ENCODE measurements around the gene EEF2K. TPM values are rescaled to one million over a fixed set of nuclear protein-coding genes. Genes with fewer than 3 reads are reported as not detected.

The EEF2K gene
- polyA plus RNA-seq, 1 experiment = 9.6 TPM

DNA sequence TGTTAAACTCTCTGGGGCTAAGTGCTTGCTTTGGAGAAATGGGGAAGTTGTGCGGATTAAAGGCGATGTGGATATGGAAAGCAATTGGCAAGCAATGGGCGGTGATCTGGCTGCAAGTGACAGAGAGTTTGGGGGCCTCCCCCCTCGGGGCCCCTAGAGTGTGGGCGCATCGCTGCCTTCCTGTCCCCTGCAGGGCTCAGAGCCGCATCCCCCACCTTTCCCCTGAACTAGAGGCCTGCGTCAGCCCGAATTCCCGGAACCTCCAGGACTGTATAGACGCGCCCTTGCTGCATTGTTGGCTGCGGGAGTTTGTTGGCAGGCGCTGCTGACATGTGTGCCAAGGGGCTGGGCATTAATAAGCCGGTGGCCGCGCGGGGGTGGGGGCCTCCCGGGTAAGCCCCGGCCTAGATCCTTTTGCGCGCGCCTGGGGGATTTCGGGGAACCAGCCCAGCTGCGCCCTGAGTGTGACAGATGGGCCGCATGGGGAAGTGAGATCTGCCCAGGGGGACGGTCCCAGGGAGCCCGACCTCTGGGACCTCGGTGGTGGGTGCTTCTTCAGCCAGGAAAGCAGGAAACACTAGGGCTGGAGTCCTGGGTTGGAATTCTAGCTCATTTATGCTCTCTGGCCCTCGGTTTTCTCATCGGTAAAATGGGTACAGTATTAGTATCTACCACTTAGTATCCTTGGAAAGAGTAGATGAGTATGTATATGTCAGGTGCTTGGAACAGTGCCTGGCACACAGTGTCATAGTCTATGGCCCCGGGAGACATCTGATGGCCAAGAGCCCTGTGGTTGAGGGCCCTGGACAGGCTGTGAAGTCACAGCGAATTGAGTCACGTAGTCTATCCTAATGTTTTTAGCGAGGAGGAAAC lies 1.0 kb downstream of the EEF2K start:
- H3K27me3 ChIP-seq (ENCODE audit: control insufficient read depth, insufficient read depth, low read length) = no peaks in the 10 kb centered on the region
- ChIA-PET CTCF (interaction anchor here (1.5 to 2.4 kb wide), 2 partner anchors 13 to 93 kb away, joined by 4 to 11 read pairs; no protein-coding TSS in a partner anchor), POLR2A (interaction anchor here (0.6 to 1.7 kb wide), 4 partner anchors 9 to 16 kb away, joined by 4 to 10 read pairs (median 4); no protein-coding TSS in a partner anchor)
- DNase-seq (ENCODE audit: low read depth, low spot score) = no peak
- H3K27ac ChIP-seq (ENCODE audit: low read depth, low read length) = peak overlapping the region; percentile 21
- H3K4me3 ChIP-seq (ENCODE audit: low read depth, low read length) = peak overlapping the region; percentile 78
- H3K9me3 ChIP-seq (ENCODE audit: control insufficient read depth, insufficient read depth, low read length) = peaks cover 4% of the 10 kb centered on the region
- no peak for TF ChIP-seq CTCF (IDR thresholded peaks at IDR 0.05; ENCODE audit: low read depth, low read length)

DNA sequence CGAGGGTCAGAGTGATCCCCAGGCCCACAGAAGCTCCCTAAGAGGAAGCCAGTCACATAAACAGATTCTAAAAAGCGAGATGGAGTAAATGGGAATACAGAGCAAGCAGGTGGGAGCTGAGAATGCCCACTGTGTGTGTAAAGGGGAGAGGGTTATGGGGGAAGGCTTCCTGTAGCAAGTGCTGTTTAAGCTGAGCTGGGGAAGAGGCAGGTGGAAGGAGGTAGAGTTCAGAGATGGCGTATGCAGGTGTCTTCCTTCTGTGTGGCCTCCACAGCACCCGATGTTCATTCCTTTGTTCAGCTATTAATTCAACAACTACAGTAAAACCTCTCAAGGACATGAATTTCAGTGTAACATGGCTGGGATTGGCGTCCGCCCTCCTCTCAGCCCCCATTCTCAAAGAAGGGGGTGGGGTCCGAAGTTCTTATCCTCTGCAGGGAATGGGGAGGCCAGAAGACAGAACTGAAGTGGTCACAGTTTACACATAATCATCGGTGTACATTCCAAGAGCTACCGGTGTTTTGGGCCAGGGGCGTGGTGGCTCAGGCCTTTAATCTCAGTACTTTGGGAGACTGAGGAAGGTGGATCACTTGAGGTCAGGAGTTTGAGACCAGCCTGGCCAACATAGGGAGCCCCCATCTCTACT lies 1.8 kb downstream of the EEF2K start:
- Histone ChIP-seq H3K4me3 (ENCODE audit: low read depth, low read length) (peak overlapping the region; percentile 78), H3K27me3 (ENCODE audit: control insufficient read depth, insufficient read depth, low read length) (no peaks in the 10 kb centered on the region), H3K27ac (ENCODE audit: low read depth, low read length) (no peak overlapping the region), H3K9me3 (ENCODE audit: control insufficient read depth, insufficient read depth, low read length) (peaks cover 4% of the 10 kb centered on the region)
- no peak for TF ChIP-seq CTCF (IDR thresholded peaks at IDR 0.05; ENCODE audit: low read depth, low read length)
- ChIA-PET CTCF (interaction anchor here (1.0 to 2.4 kb wide), 3 partner anchors 12 to 93 kb away, joined by 4 to 11 read pairs (median 4); no protein-coding TSS in a partner anchor), POLR2A (no interaction called here)
- DNase-seq (ENCODE audit: low read depth, low spot score) = no peak

GRCh38 chr16:22210285-22210684 lies 4.2 kb downstream of the EEF2K start:
- Histone ChIP-seq H3K27ac (ENCODE audit: low read depth, low read length) (no peak overlapping the region), H3K4me3 (ENCODE audit: low read depth, low read length) (no peak overlapping the region), H3K27me3 (ENCODE audit: control insufficient read depth, insufficient read depth, low read length) (no peaks in the 10 kb centered on the region), H3K9me3 (ENCODE audit: control insufficient read depth, insufficient read depth, low read length) (peaks cover 4% of the 10 kb centered on the region)
- no peak for DNase-seq (ENCODE audit: low read depth, low spot score)
- no peak for TF ChIP-seq CTCF (IDR thresholded peaks at IDR 0.05; ENCODE audit: low read depth, low read length)
- ChIA-PET CTCF (interaction anchor here (1.1 kb wide), 1 partner anchor 14 kb away, joined by 4 read pairs; no protein-coding TSS in a partner anchor), POLR2A (no interaction called here)

GRCh38 chr16:22210854-22211253 lies 4.8 kb downstream of the EEF2K start:
- no peak for TF ChIP-seq CTCF (IDR thresholded peaks at IDR 0.05; ENCODE audit: low read depth, low read length)
- H3K27me3 ChIP-seq (ENCODE audit: control insufficient read depth, insufficient read depth, low read length) = no peaks in the 10 kb centered on the region
- DNase-seq (ENCODE audit: low read depth, low spot score) = no peak
- H3K9me3 ChIP-seq (ENCODE audit: control insufficient read depth, insufficient read depth, low read length) = peaks cover 4% of the 10 kb centered on the region
- ChIA-PET POLR2A (no interaction called here), CTCF (no interaction called here)
- no peak overlapping the region for H3K27ac ChIP-seq (ENCODE audit: low read depth, low read length)
- no peak overlapping the region for H3K4me3 ChIP-seq (ENCODE audit: low read depth, low read length)

GRCh38 chr16:22213236-22213635 lies 7.2 kb downstream of the EEF2K start:
- POLR2A ChIA-PET = no interaction called here
- Histone ChIP-seq H3K9me3 (ENCODE audit: control insufficient read depth, insufficient read depth, low read length) (peaks cover 4% of the 10 kb centered on the region; the same call in 1 of the 2 replicates), H3K27me3 (ENCODE audit: control insufficient read depth, insufficient read depth, low read length) (no peaks in the 10 kb centered on the region), H3K27ac (ENCODE audit: low read depth, low read length) (no peak overlapping the region), H3K4me3 (ENCODE audit: low read depth, low read length) (no peak overlapping the region)
- CTCF ChIA-PET = no interaction called here
- no peak for TF ChIP-seq CTCF (IDR thresholded peaks at IDR 0.05; ENCODE audit: low read depth, low read length)
- no peak for DNase-seq (ENCODE audit: low read depth, low spot score)
